HG03469 (cell line): ENCODE results near the gene AWAT1.
"Not testable (repeated sequence)": the region's sequence is repeated elsewhere in the genome, so short reads cannot be mapped to it uniquely, and the experiment has no call there.

Source experiments
- ATAC-seq: cut with Tn5 transposase; IDR thresholded peaks from one replicate; pipeline ENCODE4 v1.9.1; 2021; ENCODE audit warnings: mild to moderate bottlenecking, moderate library complexity, moderate number of reproducible peaks; ENCODE audit not compliant: unreplicated experiment

Gene AWAT1

GRCh38 chrX:70234355-70234754 lies at the start of gene AWAT1:
Gene AWAT1, plus strand, starts transcription at chrX:70234655. Its CDS starts 41 bp downstream, at chrX:70234696.
- no peak for ATAC-seq

- no peak for ATAC-seq
Observed at GRCh38 chrX:70190225-70190624, 44.2 kb upstream of the AWAT1 start.

GRCh38 chrX:70196961-70197720 lies 37.3 kb upstream of the AWAT1 start:
- peak; percentile 76 for ATAC-seq

GRCh38 chrX:70201732-70202131 lies 32.7 kb upstream of the AWAT1 start:
- no peak for ATAC-seq

GRCh38 chrX:70208479-70208878 lies 26.0 kb upstream of the AWAT1 start:
- ATAC-seq: no peak

- ATAC-seq: not testable (repeated sequence)
Observed at GRCh38 chrX:70209570-70209969, 24.9 kb upstream of the AWAT1 start.

- no peak for ATAC-seq
Observed at GRCh38 chrX:70219938-70220764, 14.3 kb upstream of the AWAT1 start.

- ATAC-seq: no peak
Observed at GRCh38 chrX:70226048-70226447, 8.4 kb upstream of the AWAT1 start.

GRCh38 chrX:70226687-70227086 lies 7.8 kb upstream of the AWAT1 start:
- ATAC-seq: no peak

- no peak for ATAC-seq
Observed at GRCh38 chrX:70231666-70232065, 2.8 kb upstream of the AWAT1 start.

- no peak for ATAC-seq
Observed at GRCh38 chrX:70240751-70241150, 6.3 kb downstream of the AWAT1 start.

GRCh38 chrX:70241501-70241900 lies 7.0 kb downstream of the AWAT1 start:
- ATAC-seq: no peak

- not testable (repeated sequence) for ATAC-seq
Observed at GRCh38 chrX:70243601-70244000, 9.1 kb downstream of the AWAT1 start.

- ATAC-seq: no peak
Observed at GRCh38 chrX:70244881-70245280, 10.4 kb downstream of the AWAT1 start.

- no peak for ATAC-seq
Observed at GRCh38 chrX:70247252-70247651, 12.8 kb downstream of the AWAT1 start.

- no peak for ATAC-seq
Observed at GRCh38 chrX:70252491-70252890, 18.0 kb downstream of the AWAT1 start.

GRCh38 chrX:70253377-70254062 lies 19.1 kb downstream of the AWAT1 start:
- no peak for ATAC-seq

GRCh38 chrX:70254063-70254400 lies 19.6 kb downstream of the AWAT1 start:
- ATAC-seq: no peak

- no peak for ATAC-seq
Observed at GRCh38 chrX:70254909-70255308, 20.5 kb downstream of the AWAT1 start.

- no peak for ATAC-seq
Observed at GRCh38 chrX:70255452-70255851, 21.0 kb downstream of the AWAT1 start.

GRCh38 chrX:70257423-70258288 lies 23.2 kb downstream of the AWAT1 start:
- no peak for ATAC-seq
